Natural killer cell (primary cell): Measurements from ENCODE around the gene PDE3A. TPM values are rescaled to one million over a fixed set of nuclear protein-coding genes. Genes with fewer than 3 reads are reported as not detected.

Experiments used
- ATAC-seq, 3 donors: fragments of 150-1000 bp in 2 of 3; fragments of 200-7000 bp in 1 of 3; cut with Tn5 transposase; 1 replicate in 1 of 3; 2 replicates in 2 of 3; pipeline ENCODE4 v1.10.0; 2021; ENCODE audit warnings: mild to moderate bottlenecking in 2 of 3, moderate library complexity in 2 of 3
- DNase-seq, 2 donors: peaks; one replicate each; pipeline versions ENCODE4 v3.0.0 to v3.0.0-alpha.2; 2013 to 2021; ENCODE audit warnings: mixed read lengths in 1 of 2
- H3K27ac ChIP-seq: one replicate; pipeline ENCODE4 v1.5.1; 2013; ENCODE audit warnings: mild to moderate bottlenecking, low read length
- H3K27me3 ChIP-seq: one replicate; pipeline ENCODE4 v1.6.1; 2013; ENCODE audit warnings: low read length; ENCODE audit not compliant: control insufficient read depth, insufficient read depth
- H3K36me3 ChIP-seq: one replicate; pipeline ENCODE4 v1.6.1; 2013; ENCODE audit warnings: low read length; ENCODE audit not compliant: control insufficient read depth, insufficient read depth
- H3K4me1 ChIP-seq: one replicate; pipeline ENCODE4 v1.6.1; 2013; ENCODE audit warnings: low read length; ENCODE audit not compliant: control insufficient read depth, insufficient read depth
- H3K4me3 ChIP-seq: one replicate; pipeline ENCODE4 v1.5.1; 2013; ENCODE audit warnings: low read length
- H3K9me3 ChIP-seq: one replicate; pipeline ENCODE4 v1.6.1; 2013; ENCODE audit warnings: low read length; ENCODE audit not compliant: control insufficient read depth, insufficient read depth
- H3K27ac Mint-ChIP-seq, 2 donors: one replicate each; pipeline ENCODE4 v1.8.0; 2022; ENCODE audit warnings: mild to moderate bottlenecking in 2 of 2, mixed read lengths in 2 of 2, moderate library complexity in 1 of 2
- H3K27me3 Mint-ChIP-seq, 2 donors: one replicate each; pipeline ENCODE4 v1.8.0; 2022; ENCODE audit warnings: low read depth in 2 of 2, mixed read lengths in 2 of 2
- H3K36me3 Mint-ChIP-seq: one replicate; pipeline ENCODE4 v1.8.0; 2022; ENCODE audit warnings: mixed read lengths
- H3K4me1 Mint-ChIP-seq, 2 donors: one replicate each; pipeline ENCODE4 v1.8.0; 2022; ENCODE audit warnings: mixed read lengths in 2 of 2
- H3K4me3 Mint-ChIP-seq: one replicate; pipeline ENCODE4 v1.8.0; 2022; ENCODE audit warnings: mild to moderate bottlenecking, moderate library complexity, mixed read lengths
- H3K9me3 Mint-ChIP-seq, 2 donors: one replicate each; pipeline ENCODE4 v1.8.0; 2022; ENCODE audit warnings: mixed read lengths in 2 of 2
- CTCF ChIP-seq: fragments of 200-600 bp; IDR thresholded peaks from one replicate; pipeline ENCODE4 v1.8.0; 2022; ENCODE audit warnings: antibody characterized with exemption
- whole genome bisulfite sequencing: methylation state at CpG from one replicate; pipeline ENCODE4 v1.1.7; 2013; ENCODE audit warnings: missing lambda C conversion rate; ENCODE audit not compliant: insufficient coverage; 5-methylcytosine and 5-hydroxymethylcytosine counted together
- intact Hi-C: fragments of 100-400 bp; cut with micrococcal nuclease; formaldehyde crosslinking; loops from one replicate; pipeline ENCODE4 v1.14.2; 2022
- total RNA-seq, 4 donors: library from RNA; stranded (reverse); fragments of 120-200 nt in 1 of 4; gene quantifications; one replicate each; pipeline versions ENCODE4 v1.2.3 to v1.2.4, GENCODE V29; 2013 to 2022

PDE3A gene
- total RNA-seq, 3 donors from 2014 or later (not counting 1 experiment from before 2014, with no cell fraction given), result 0.20 to 0.28 (median 0.27) TPM

- no peak overlapping the region for H3K27ac Mint-ChIP-seq
- H3K4me1 ChIP-seq, result no peaks in the 10 kb centered on the region
- peaks cover 6 to 7% of the 10 kb centered on the region in 2 donors for H3K4me1 Mint-ChIP-seq
- no CpG with 5 or more reads among the region's 1 CpG for WGBS
- no peak overlapping the region for H3K4me3 Mint-ChIP-seq
- no peak overlapping the region for H3K4me3 ChIP-seq
- no peaks in the 10 kb centered on the region for H3K27me3 Mint-ChIP-seq
- TF ChIP-seq CTCF, result no peak
- no peaks in the 10 kb centered on the region for H3K36me3 Mint-ChIP-seq
- no peak for ATAC-seq
- intact Hi-C loops, result no loop called here
- DNase-seq, result no peak
- H3K27ac ChIP-seq, result no peak overlapping the region
- no peaks in the 10 kb centered on the region for H3K27me3 ChIP-seq
- no peaks in the 10 kb centered on the region for H3K36me3 ChIP-seq
- H3K9me3 ChIP-seq, result no peaks in the 10 kb centered on the region
- H3K9me3 Mint-ChIP-seq, result no peaks in the 10 kb centered on the region
Measured at GRCh38 chr12:20495997-20496396, 127.7 kb downstream of the PDE3A start.

GRCh38 chr12:20497707-20498106 lies 129.4 kb downstream of the PDE3A start:
- Mint-ChIP-seq H3K36me3 (no peaks in the 10 kb centered on the region), H3K4me3 (no peak overlapping the region), H3K27ac (no peak overlapping the region), H3K9me3 (no peaks in the 10 kb centered on the region), H3K27me3 (no peaks in the 10 kb centered on the region), H3K4me1 (no peaks in the 10 kb centered on the region)
- intact Hi-C loops, result no loop called here
- ATAC-seq, result no peak
- Histone ChIP-seq H3K36me3 (no peaks in the 10 kb centered on the region), H3K4me1 (no peaks in the 10 kb centered on the region), H3K27me3 (no peaks in the 10 kb centered on the region), H3K27ac (no peak overlapping the region), H3K4me3 (no peak overlapping the region), H3K9me3 (no peaks in the 10 kb centered on the region)
- no peak for TF ChIP-seq CTCF
- WGBS, result no CpG with 5 or more reads among the region's 3 CpGs
- DNase-seq, result no peak

- TF ChIP-seq CTCF, result no peak
- intact Hi-C loops, result no loop called here
- Histone ChIP-seq H3K4me3 (no peak overlapping the region), H3K4me1 (no peaks in the 10 kb centered on the region), H3K27ac (no peak overlapping the region), H3K9me3 (no peaks in the 10 kb centered on the region), H3K36me3 (no peaks in the 10 kb centered on the region), H3K27me3 (no peaks in the 10 kb centered on the region)
- Mint-ChIP-seq H3K4me3 (no peak overlapping the region), H3K9me3 (no peaks in the 10 kb centered on the region), H3K4me1 (no peaks in the 10 kb centered on the region), H3K27ac (no peak overlapping the region), H3K27me3 (no peaks in the 10 kb centered on the region), H3K36me3 (no peaks in the 10 kb centered on the region)
- no peak for DNase-seq
- no peak for ATAC-seq
- no CpG with 5 or more reads among the region's 2 CpGs for WGBS
Measured at GRCh38 chr12:20501958-20502357, 133.6 kb downstream of the PDE3A start.

- no peaks in the 10 kb centered on the region for H3K36me3 ChIP-seq
- 80% methylated on average over 1 of the region's 1 CpG for WGBS
- H3K27ac ChIP-seq, result no peak overlapping the region
- H3K27me3 ChIP-seq, result no peaks in the 10 kb centered on the region
- H3K27ac Mint-ChIP-seq, result no peak overlapping the region
- no peaks in the 10 kb centered on the region for H3K36me3 Mint-ChIP-seq
- DNase-seq (no peak), ATAC-seq (no peak)
- intact Hi-C loops, result no loop called here
- H3K4me1 Mint-ChIP-seq, result no peaks in the 10 kb centered on the region
- H3K9me3 ChIP-seq, result no peaks in the 10 kb centered on the region
- no peaks in the 10 kb centered on the region for H3K9me3 Mint-ChIP-seq
- H3K4me3 Mint-ChIP-seq, result no peak overlapping the region
- H3K4me1 ChIP-seq, result no peaks in the 10 kb centered on the region
- no peak overlapping the region for H3K4me3 ChIP-seq
- no peaks in the 10 kb centered on the region for H3K27me3 Mint-ChIP-seq
- no peak for TF ChIP-seq CTCF
Measured at GRCh38 chr12:20503858-20504257, 135.5 kb downstream of the PDE3A start.
